HEK293 (cell line): ENCODE results near the gene DACT3.
A peak's percentile ranks its signal among the peaks of the same experiment; 100 is the strongest.

Source experiments
- CTCF ChIA-PET: fragments of 350-600 bp; formaldehyde crosslinking; extraction: SDS; loops from one replicate; lab custom pipeline; 2021; ENCODE audit warnings: antibody characterized with exemption; lab: Yijun Ruan, JAX
- POLR2A ChIA-PET: fragments of 300-600 bp; formaldehyde crosslinking; extraction: SDS; loops from one replicate; lab custom pipeline; 2020; ENCODE audit warnings: antibody characterized with exemption, inconsistent platforms; lab: Yijun Ruan, JAX
- H3K27ac ChIP-seq: fragments of 200-500 bp; sonication (Bioruptor generic); 2 replicates; pipeline ENCODE4 v1.5.1; 2014; ENCODE audit warnings: low read depth, low read length, control low read depth, inconsistent platforms; ENCODE audit errors: extremely low read depth
- H3K36me3 ChIP-seq, 2 experiments: fragments of 200-500 bp in 1 of 2; sonication (Bioruptor generic) in 1 of 2; 1 replicate in 1 of 2; 2 replicates in 1 of 2; pipeline ENCODE4 v1.5.1; 2014 to 2017; ENCODE audit warnings: inconsistent platforms in 2 of 2, low read length in 2 of 2; ENCODE audit not compliant: control insufficient read depth in 2 of 2, insufficient read depth in 1 of 2
- H3K4me1 ChIP-seq: fragments of 200-500 bp; sonication (Bioruptor generic); 2 replicates; pipeline ENCODE4 v1.5.1; 2014; ENCODE audit warnings: mild to moderate bottlenecking, low read length, inconsistent platforms; ENCODE audit not compliant: control insufficient read depth, insufficient read depth
- H3K4me3 ChIP-seq: 2 replicates; pipeline ENCODE4 v1.5.1; 2011; ENCODE audit warnings: low read depth, mild to moderate bottlenecking, control low read depth, low read length, moderate library complexity
- H3K9me3 ChIP-seq: fragments of 200-500 bp; sonication (Bioruptor generic); 2 replicates; pipeline ENCODE4 v1.5.1; 2014; ENCODE audit warnings: low read depth, low read length, inconsistent platforms; ENCODE audit not compliant: control insufficient read depth, insufficient read depth
- AEBP2 ChIP-seq: fragments of 450-650 bp; formaldehyde crosslinking; IDR thresholded peaks from 2 replicates; pipeline ENCODE4 v1.5.1; 2016; ENCODE audit warnings: missing biosample characterization, missing genetic modification characterization, borderline replicate concordance
- HOXD13 ChIP-seq: sonication (generic); formaldehyde crosslinking; IDR thresholded peaks from 2 replicates; pipeline ENCODE4 v1.8.0; 2022; ENCODE audit warnings: missing genetic modification reagents, borderline replicate concordance
- KLF8 ChIP-seq: fragments of 450-650 bp; formaldehyde crosslinking; IDR thresholded peaks from 2 replicates; pipeline ENCODE4 v1.5.1; 2016; ENCODE audit warnings: missing biosample characterization, missing genetic modification characterization
- KLF9 ChIP-seq: fragments of 450-650 bp; formaldehyde crosslinking; IDR thresholded peaks from 2 replicates; pipeline ENCODE4 v1.5.1; 2016; ENCODE audit warnings: missing biosample characterization, missing genetic modification characterization, low read depth
- OVOL3 ChIP-seq: fragments of 450-650 bp; formaldehyde crosslinking; IDR thresholded peaks from 2 replicates; pipeline ENCODE4 v1.5.1; 2016; ENCODE audit warnings: missing biosample characterization, missing genetic modification characterization
- PRDM10 ChIP-seq: fragments of 450-650 bp; formaldehyde crosslinking; IDR thresholded peaks from 2 replicates; pipeline ENCODE4 v1.5.1; 2016; ENCODE audit warnings: missing biosample characterization, missing genetic modification characterization
- REPIN1 ChIP-seq: fragments of 450-650 bp; formaldehyde crosslinking; IDR thresholded peaks from 2 replicates; pipeline ENCODE4 v1.5.1; 2017; ENCODE audit warnings: missing biosample characterization, missing genetic modification characterization, low read depth
- SP2 ChIP-seq: fragments of 450-650 bp; formaldehyde crosslinking; IDR thresholded peaks from 2 replicates; pipeline ENCODE4 v1.5.1; 2016; ENCODE audit warnings: missing biosample characterization, missing genetic modification characterization
- ZNF10 ChIP-seq: fragments of 450-650 bp; formaldehyde crosslinking; IDR thresholded peaks from 2 replicates; pipeline ENCODE4 v1.5.1; 2017; ENCODE audit warnings: missing biosample characterization, missing genetic modification characterization
- ZNF121 ChIP-seq: fragments of 450-650 bp; formaldehyde crosslinking; IDR thresholded peaks from 2 replicates; pipeline ENCODE4 v1.5.1; 2016; ENCODE audit warnings: missing biosample characterization, missing genetic modification characterization
- ZNF175 ChIP-seq: fragments of 450-650 bp; formaldehyde crosslinking; IDR thresholded peaks from 2 replicates; pipeline ENCODE4 v1.5.1; 2016; ENCODE audit warnings: missing biosample characterization, missing genetic modification characterization
- ZNF221 ChIP-seq: fragments of 450-650 bp; formaldehyde crosslinking; IDR thresholded peaks from 2 replicates; pipeline ENCODE4 v1.5.1; 2017; ENCODE audit warnings: missing biosample characterization, missing genetic modification characterization, borderline replicate concordance
- ZNF24 ChIP-seq: fragments of 450-650 bp; formaldehyde crosslinking; IDR thresholded peaks from 2 replicates; pipeline ENCODE4 v1.5.1; 2016; ENCODE audit warnings: missing biosample characterization, missing genetic modification characterization
- ZNF280C ChIP-seq: fragments of 450-650 bp; formaldehyde crosslinking; IDR thresholded peaks from 2 replicates; pipeline ENCODE4 v1.5.1; 2016; ENCODE audit warnings: missing biosample characterization, missing genetic modification characterization
- ZNF398 ChIP-seq: fragments of 450-650 bp; formaldehyde crosslinking; IDR thresholded peaks from 2 replicates; pipeline ENCODE4 v1.5.1; 2017; ENCODE audit warnings: missing biosample characterization, missing genetic modification characterization
- ZNF433 ChIP-seq: fragments of 450-650 bp; formaldehyde crosslinking; IDR thresholded peaks from 2 replicates; pipeline ENCODE4 v1.5.1; 2016; ENCODE audit warnings: missing biosample characterization, missing genetic modification characterization, low read depth
- ZNF510 ChIP-seq: fragments of 450-650 bp; formaldehyde crosslinking; IDR thresholded peaks from 2 replicates; pipeline ENCODE4 v1.5.1; 2018; ENCODE audit warnings: mild to moderate bottlenecking, missing genetic modification characterization, missing biosample characterization; ENCODE audit not compliant: insufficient replicate concordance
- ZNF837 ChIP-seq: fragments of 450-650 bp; formaldehyde crosslinking; IDR thresholded peaks from 2 replicates; pipeline ENCODE4 v1.5.1; 2016; ENCODE audit warnings: missing biosample characterization, missing genetic modification characterization
- ZXDB ChIP-seq: fragments of 450-650 bp; formaldehyde crosslinking; IDR thresholded peaks from 2 replicates; pipeline ENCODE4 v1.5.1; 2016; ENCODE audit warnings: missing biosample characterization, missing genetic modification characterization

The DACT3 gene

GRCh38 chr19:46613525-46613924 lies 47.5 kb downstream of the DACT3 start:
- CTCF ChIA-PET: interaction anchor here (0.6 to 14.6 kb wide), 37 partner anchors 8 to 1201 kb away, joined by 3 to 327 read pairs (median 5); partner anchors contain the start of genes CALM3 and DACT3
- H3K36me3 ChIP-seq: peaks cover 19 to 23% of the 10 kb centered on the region in 2 experiments
- no peak overlapping the region for H3K4me3 ChIP-seq
- TF ChIP-seq OVOL3 (tag by site-specific recombination) (no peak), ZNF433 (tag by site-specific recombination) (no peak), ZNF510 (tag by site-specific recombination) (no peak), ZXDB (tag by site-specific recombination) (no peak)
- H3K4me1 ChIP-seq: no peaks in the 10 kb centered on the region
- H3K9me3 ChIP-seq: no peaks in the 10 kb centered on the region
- POLR2A ChIA-PET: interaction anchor here (0.7 to 1.7 kb wide), 2 partner anchors 13 to 1273 kb away, joined by 10 to 11 read pairs; partner anchors contain the start of gene CALM3
- no peak overlapping the region for H3K27ac ChIP-seq

- no peak overlapping the region for H3K27ac ChIP-seq
- no peak for TF ChIP-seq ZNF398 (tag by site-specific recombination)
- TF ChIP-seq ZNF24 (tag by site-specific recombination): no peak
- no peak for TF ChIP-seq KLF8 (tag by site-specific recombination)
- no peak for TF ChIP-seq ZNF175
- no peak for TF ChIP-seq ZNF10 (tag by site-specific recombination)
- TF ChIP-seq ZNF510 (tag by site-specific recombination): no peak
- TF ChIP-seq SP2 (tag by site-specific recombination): no peak
- no peak for TF ChIP-seq ZNF280C (tag by site-specific recombination)
- TF ChIP-seq, all 188 proteins: peak for 0
- H3K9me3 ChIP-seq: no peaks in the 10 kb centered on the region
- peaks cover 29 to 41% of the 10 kb centered on the region in 2 experiments for H3K36me3 ChIP-seq
- no peaks in the 10 kb centered on the region for H3K4me1 ChIP-seq
- H3K4me3 ChIP-seq: no peak overlapping the region
- CTCF ChIA-PET: interaction anchor here (0.6 to 14.6 kb wide), 10 partner anchors 10 to 154 kb away, joined by 3 to 327 read pairs (median 3); partner anchors contain the start of gene DACT3
- POLR2A ChIA-PET: interaction anchor here (0.6 to 3.2 kb wide), 6 partner anchors 11 to 106 kb away, joined by 3 to 39 read pairs (median 4); partner anchors contain the start of genes CALM3 and DACT3
Measured at GRCh38 chr19:46611776-46612175, 49.2 kb downstream of the DACT3 start.

- CTCF ChIA-PET: interaction anchor here (0.6 to 14.6 kb wide), 12 partner anchors 9 to 154 kb away, joined by 3 to 327 read pairs (median 3); partner anchors contain the start of gene DACT3
- H3K27ac ChIP-seq: no peak overlapping the region; the same call in 1 of the 2 replicates
- no peak for TF ChIP-seq AEBP2 (tag by site-specific recombination)
- no peak for TF ChIP-seq ZNF221 (tag by site-specific recombination)
- TF ChIP-seq REPIN1 (tag by site-specific recombination): no peak
- TF ChIP-seq ZNF121 (tag by site-specific recombination): peak; percentile 94
- peak; percentile 67 for TF ChIP-seq PRDM10 (tag by site-specific recombination)
- no peak for TF ChIP-seq ZNF837 (tag by site-specific recombination)
- TF ChIP-seq KLF9 (tag by site-specific recombination): no peak
- TF ChIP-seq HOXD13 (CRISPR knock-in tag): no peak
Measured at GRCh38 chr19:46610851-46611770, 49.9 kb downstream of the DACT3 start.

More at GRCh38 chr19:46610851-46611770, 49.9 kb downstream of the DACT3 start:
- Histone ChIP-seq H3K4me3 (no peak overlapping the region), H3K4me1 (no peaks in the 10 kb centered on the region), H3K9me3 (no peaks in the 10 kb centered on the region), H3K36me3 (peaks cover 33 to 47% of the 10 kb centered on the region in 2 experiments)
- POLR2A ChIA-PET: interaction anchor here (0.6 to 3.2 kb wide), 6 partner anchors 10 to 107 kb away, joined by 3 to 39 read pairs (median 4); partner anchors contain the start of genes CALM3 and DACT3
